Measurements from ENCODE around the gene RFC3. TPM values are rescaled to one million over a fixed set of nuclear protein-coding genes. Genes with fewer than 3 reads are reported as not detected.

The RFC3 gene
- total and polyA plus RNA-seq, 2 of the 13 experiments (the other 11 are each of a cell fraction or from before 2014, with no cell fraction given) = 16.0 to 55.7 TPM

DNA sequence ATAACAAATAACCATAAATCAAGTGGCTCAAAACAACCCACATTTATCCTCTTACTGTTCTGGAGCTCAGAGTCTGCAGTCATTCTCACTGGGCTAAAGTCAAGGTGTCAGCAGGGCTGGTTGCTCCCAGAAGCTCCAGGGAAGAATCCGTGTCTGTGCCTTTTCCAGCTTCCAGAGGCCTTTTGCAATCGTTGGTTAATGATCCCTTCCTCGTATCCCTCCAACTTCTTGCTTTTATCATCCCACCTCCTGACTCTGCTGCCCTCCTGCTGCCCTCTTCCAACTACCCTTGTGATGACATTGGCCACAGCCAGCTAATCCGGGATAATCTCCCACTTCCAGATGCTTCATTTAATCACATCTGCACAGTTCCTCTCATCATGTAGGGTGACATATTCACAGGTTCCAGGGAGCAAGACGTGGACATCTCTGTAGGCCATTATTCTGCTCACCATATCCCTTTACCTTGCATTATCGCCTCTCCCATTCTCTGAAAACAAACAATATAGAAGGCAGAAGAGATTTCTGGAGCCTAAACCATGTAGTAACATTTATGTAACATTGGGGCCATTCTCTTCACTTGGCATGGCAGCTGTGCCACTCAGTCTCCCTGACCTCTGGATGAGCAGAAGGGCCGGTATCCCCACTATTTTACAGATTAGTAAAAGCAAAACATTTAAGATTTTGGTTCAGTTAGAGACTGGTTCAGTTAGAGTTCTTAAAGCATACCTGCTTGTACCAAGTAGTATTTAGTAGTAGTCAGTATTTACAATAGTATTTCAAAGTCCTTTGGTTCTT lies 53.5 kb downstream of the RFC3 start:
- no TSS peak for BruUV-seq (replicated peaks)
- H2AFZ ChIP-seq (ENCODE audit: low read length) = peak overlapping the region; percentile 56
- peak overlapping the region; percentile 32 to 52 (median 41) for H3K4me3 ChIP-seq (replicated peaks in 1 of 3; ENCODE audit: insufficient read depth in 1 of 3, low read depth in 2 of 3, low read length in 3 of 3)
- H3K9ac ChIP-seq (ENCODE audit: insufficient read depth, low read depth, low read length) = peak overlapping the region; percentile 63
- H3K4me1 ChIP-seq (ENCODE audit: insufficient read depth, low read length) = peaks cover 80% of the 10 kb centered on the region
- ATAC-seq (peak; percentile 71), FAIRE-seq (peak; percentile 63), DNase-seq (ENCODE audit: low spot score) (peak; percentile 54)
- H3K36me3 ChIP-seq (replicated peaks in 1 of 2; ENCODE audit: control insufficient read depth in 1 of 2, insufficient read depth in 2 of 2, low read length in 2 of 2) = peaks cover 0 to 2% of the 10 kb centered on the region in 2 experiments; a peak in 2 of 5 replicates
- H3K27ac ChIP-seq (ENCODE audit: extremely low read length, insufficient read depth, low read length) = peak overlapping the region; percentile 77
- H3K27me3 ChIP-seq (ENCODE audit: control insufficient read depth in 1 of 2, insufficient read depth in 2 of 2, low read length in 2 of 2) = no peaks in the 10 kb centered on the region
- in situ Hi-C loops (cut with HindIII; ENCODE audit: extremely low pct_ligation_motif_present, low pct_unique_long_range_greater_than_20kb) = no loop called here
- H3K4me2 ChIP-seq (ENCODE audit: low read depth, low read length) = peak overlapping the region; percentile 86
- H3K9me3 ChIP-seq (ENCODE audit: low read length) = no peaks in the 10 kb centered on the region
- ChIA-PET CTCF (ENCODE audit: low intra/inter-chr PET ratio, low total read pairs) (no interaction called here), POLR2A (interaction anchor here (1.0 to 1.5 kb wide), 3 partner anchors 22 to 54 kb away, joined by 3 to 5 read pairs (median 3); partner anchors contain the start of gene RFC3)
- no peaks in the 10 kb centered on the region for H4K20me1 ChIP-seq (ENCODE audit: insufficient read depth, low read length)
- intact Hi-C loops (cut with micrococcal nuclease; ENCODE audit: unreplicated experiment) = loop anchor here (5.0 kb wide), 1 partner anchor 54 kb away; the partner anchor contains the start of gene RFC3
- no peaks in the 10 kb centered on the region for H3K79me2 ChIP-seq (ENCODE audit: insufficient read depth, low read length)
- 3% methylated on average over 7 of the region's 7 CpGs for WGBS (ENCODE audit: low lambda C conversion rate)
- TF ChIP-seq ZMYM3 (CRISPR knock-in tag; IDR thresholded peaks at IDR 0.05) (peak; percentile 87), ZNF891 (CRISPR knock-in tag; IDR thresholded peaks at IDR 0.05) (no peak), MBD4 (IDR thresholded peaks at IDR 0.05; ENCODE audit: borderline replicate concordance, low read length) (0 out of 2 replicates have a peak, but pooled peaks have one; percentile 42), PHF5A (CRISPR knock-in tag; IDR thresholded peaks at IDR 0.05; ENCODE audit: low read depth, unreplicated experiment) (peak; percentile 37), ZNF605 (CRISPR knock-in tag; IDR thresholded peaks at IDR 0.05) (0 out of 2 replicates have a peak, but pooled peaks have one; percentile 24), ZNF775 (CRISPR knock-in tag; IDR thresholded peaks at IDR 0.05; ENCODE audit: borderline replicate concordance) (0 out of 2 replicates have a peak, but pooled peaks have one; percentile 59), KLF16 (CRISPR knock-in tag; IDR thresholded peaks at IDR 0.05) (peak in 1 of 2 experiments; percentile 20; a peak in 1 of 4 replicates), ZFX (CRISPR knock-in tag; IDR thresholded peaks at IDR 0.05; ENCODE audit: low read depth) (peak; percentile 53), ZNF672 (CRISPR knock-in tag; IDR thresholded peaks at IDR 0.05) (no peak), KAT8 (CRISPR knock-in tag; IDR thresholded peaks at IDR 0.05) (0 out of 2 replicates have a peak, but pooled peaks have one; percentile 7), NFKBIZ (CRISPR knock-in tag; IDR thresholded peaks at IDR 0.05) (no peak), CENPT (CRISPR knock-in tag; IDR thresholded peaks at IDR 0.05; ENCODE audit: low read depth) (no peak), ZNF292 (CRISPR knock-in tag; IDR thresholded peaks at IDR 0.05; ENCODE audit: borderline replicate concordance, low read depth) (0 out of 2 replicates have a peak, but pooled peaks have one; percentile 50), JUN (CRISPR knock-in tag; IDR thresholded peaks at IDR 0.05) (no peak), SALL1 (CRISPR knock-in tag; IDR thresholded peaks at IDR 0.05) (peak; percentile 68), ZNF615 (CRISPR knock-in tag; IDR thresholded peaks at IDR 0.05; ENCODE audit: borderline replicate concordance) (no peak), ATF1 (CRISPR knock-in tag; IDR thresholded peaks at IDR 0.05) (peak; percentile 30; the same call in 1 of the 2 replicates), PCBP2 (optimal IDR thresholded peaks at IDR 0.05; ENCODE audit: low read depth, low read length, poor library complexity, severe bottlenecking) (no peak), RARA (CRISPR knock-in tag; IDR thresholded peaks at IDR 0.05) (peak; percentile 45), XRCC5 (optimal IDR thresholded peaks at IDR 0.05; ENCODE audit: low read length) (peak; percentile 55)
- TF ChIP-seq, protein P1, sequence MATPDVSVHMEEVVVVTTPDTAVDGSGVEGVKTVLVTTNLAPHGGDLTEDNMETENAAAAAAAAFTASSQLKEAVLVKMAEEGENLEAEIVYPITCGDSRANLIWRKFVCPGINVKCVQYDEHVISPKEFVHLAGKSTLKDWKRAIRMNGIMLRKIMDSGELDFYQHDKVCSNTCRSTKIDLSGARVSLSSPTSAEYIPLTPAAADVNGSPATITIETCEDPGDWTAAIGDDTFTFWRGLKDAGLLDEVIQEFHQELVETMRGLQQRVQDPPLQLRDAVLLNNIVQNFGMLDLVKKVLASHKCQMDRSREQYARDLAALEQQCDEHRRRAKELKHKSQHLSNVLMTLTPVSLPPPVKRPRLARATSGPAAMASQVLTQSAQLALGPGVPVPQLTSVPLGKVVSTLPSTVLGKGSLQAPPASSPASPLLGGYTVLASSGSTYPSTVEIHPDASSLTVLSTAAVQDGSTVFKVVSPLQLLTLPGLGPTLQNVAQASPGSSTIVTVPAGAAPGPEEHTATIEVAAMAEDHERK (CRISPR knock-in tag; IDR thresholded peaks at IDR 0.05; ENCODE audit: low read depth) = no peak
- TF ChIP-seq, protein P2, sequence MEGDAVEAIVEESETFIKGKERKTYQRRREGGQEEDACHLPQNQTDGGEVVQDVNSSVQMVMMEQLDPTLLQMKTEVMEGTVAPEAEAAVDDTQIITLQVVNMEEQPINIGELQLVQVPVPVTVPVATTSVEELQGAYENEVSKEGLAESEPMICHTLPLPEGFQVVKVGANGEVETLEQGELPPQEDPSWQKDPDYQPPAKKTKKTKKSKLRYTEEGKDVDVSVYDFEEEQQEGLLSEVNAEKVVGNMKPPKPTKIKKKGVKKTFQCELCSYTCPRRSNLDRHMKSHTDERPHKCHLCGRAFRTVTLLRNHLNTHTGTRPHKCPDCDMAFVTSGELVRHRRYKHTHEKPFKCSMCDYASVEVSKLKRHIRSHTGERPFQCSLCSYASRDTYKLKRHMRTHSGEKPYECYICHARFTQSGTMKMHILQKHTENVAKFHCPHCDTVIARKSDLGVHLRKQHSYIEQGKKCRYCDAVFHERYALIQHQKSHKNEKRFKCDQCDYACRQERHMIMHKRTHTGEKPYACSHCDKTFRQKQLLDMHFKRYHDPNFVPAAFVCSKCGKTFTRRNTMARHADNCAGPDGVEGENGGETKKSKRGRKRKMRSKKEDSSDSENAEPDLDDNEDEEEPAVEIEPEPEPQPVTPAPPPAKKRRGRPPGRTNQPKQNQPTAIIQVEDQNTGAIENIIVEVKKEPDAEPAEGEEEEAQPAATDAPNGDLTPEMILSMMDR (CRISPR knock-in tag; IDR thresholded peaks at IDR 0.05) = no peak
